ENCODE measurements around the gene DARS2. TPM values are rescaled to one million over a fixed set of nuclear protein-coding genes. Genes with fewer than 3 reads are reported as not detected.
"Not testable (repeated sequence)": the region's sequence is repeated elsewhere in the genome, so short reads cannot be mapped to it uniquely, and the experiment has no call there.

Gene DARS2
- total RNA-seq, 1 experiment from 2014 or later, result 34.6 TPM

DNA sequence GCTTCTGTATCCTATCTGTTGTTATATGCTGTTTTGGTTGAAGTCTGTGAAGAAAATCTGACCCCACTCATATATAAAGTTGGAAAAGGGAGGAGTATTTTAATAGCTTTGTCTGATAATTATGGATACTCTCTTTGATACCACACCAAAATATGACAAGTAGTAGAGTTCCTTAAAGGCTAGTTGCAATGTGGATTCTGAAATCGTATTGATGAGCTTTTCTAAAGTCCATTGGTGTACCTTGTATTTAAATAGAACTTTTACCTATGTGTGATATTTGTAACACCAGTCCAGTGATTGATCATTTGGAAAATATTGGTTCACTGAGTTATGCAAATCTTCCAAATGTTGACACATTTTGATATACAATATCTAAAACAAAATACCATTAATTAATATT, 35.6 kb downstream of the DARS2 start:
- Mint-ChIP-seq H3K4me3 (ENCODE audit: unreplicated experiment) (no peak overlapping the region), H3K36me3 (ENCODE audit: insufficient read depth, unreplicated experiment) (peaks cover 96% of the 10 kb centered on the region), H3K27me3 (ENCODE audit: insufficient read depth, unreplicated experiment) (no peaks in the 10 kb centered on the region), H3K27ac (ENCODE audit: low read depth, unreplicated experiment) (peak overlapping the region; percentile 19), H3K4me1 (ENCODE audit: insufficient read depth, unreplicated experiment) (peaks cover 14% of the 10 kb centered on the region), H3K9me3 (ENCODE audit: unreplicated experiment) (no peaks in the 10 kb centered on the region)
- no peak for DNase-seq (ENCODE audit: unreplicated experiment)
- TF ChIP-seq, protein P1, sequence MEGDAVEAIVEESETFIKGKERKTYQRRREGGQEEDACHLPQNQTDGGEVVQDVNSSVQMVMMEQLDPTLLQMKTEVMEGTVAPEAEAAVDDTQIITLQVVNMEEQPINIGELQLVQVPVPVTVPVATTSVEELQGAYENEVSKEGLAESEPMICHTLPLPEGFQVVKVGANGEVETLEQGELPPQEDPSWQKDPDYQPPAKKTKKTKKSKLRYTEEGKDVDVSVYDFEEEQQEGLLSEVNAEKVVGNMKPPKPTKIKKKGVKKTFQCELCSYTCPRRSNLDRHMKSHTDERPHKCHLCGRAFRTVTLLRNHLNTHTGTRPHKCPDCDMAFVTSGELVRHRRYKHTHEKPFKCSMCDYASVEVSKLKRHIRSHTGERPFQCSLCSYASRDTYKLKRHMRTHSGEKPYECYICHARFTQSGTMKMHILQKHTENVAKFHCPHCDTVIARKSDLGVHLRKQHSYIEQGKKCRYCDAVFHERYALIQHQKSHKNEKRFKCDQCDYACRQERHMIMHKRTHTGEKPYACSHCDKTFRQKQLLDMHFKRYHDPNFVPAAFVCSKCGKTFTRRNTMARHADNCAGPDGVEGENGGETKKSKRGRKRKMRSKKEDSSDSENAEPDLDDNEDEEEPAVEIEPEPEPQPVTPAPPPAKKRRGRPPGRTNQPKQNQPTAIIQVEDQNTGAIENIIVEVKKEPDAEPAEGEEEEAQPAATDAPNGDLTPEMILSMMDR (IDR thresholded peaks at IDR 0.05; ENCODE audit: unreplicated experiment), result no peak
- POLR2A ChIA-PET, result interaction anchor here (0.7 to 7.2 kb wide), 5 partner anchors 9 to 213 kb away, joined by 3 to 39 read pairs (median 4); partner anchors contain the start of genes GAS5 and ZBTB37
- intact Hi-C loops (cut with micrococcal nuclease), result no loop called here
- CTCF ChIA-PET, result interaction anchor here (0.8 to 2.3 kb wide), 4 partner anchors 8 to 358 kb away, joined by 3 to 6 read pairs (median 5); no protein-coding TSS in a partner anchor
- no TSS peak for BruUV-seq (replicated peaks)

DNA sequence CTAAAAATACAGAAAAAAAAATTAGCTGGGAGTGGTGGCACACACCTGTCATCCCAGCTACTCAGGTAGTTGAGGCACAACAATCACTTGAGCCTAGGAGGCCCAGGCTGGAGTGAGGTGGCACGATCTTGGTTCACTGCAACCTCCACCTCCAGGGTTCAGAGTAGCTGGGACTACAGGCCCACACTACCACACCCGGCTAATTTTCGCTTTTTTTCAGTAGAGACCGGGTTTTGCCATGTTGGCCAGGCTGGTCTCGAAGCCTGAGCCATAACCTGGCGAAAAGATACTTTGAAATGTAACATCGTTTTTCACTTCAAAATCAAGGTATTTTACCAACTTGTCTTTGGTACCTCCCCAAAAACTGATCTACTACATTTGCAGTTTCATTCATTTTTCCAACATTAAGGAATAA, 37.3 kb downstream of the DARS2 start:
- TF ChIP-seq, protein P1 (IDR thresholded peaks at IDR 0.05; ENCODE audit: unreplicated experiment), result no peak
- ChIA-PET POLR2A (interaction anchor here (1.5 to 7.2 kb wide), 3 partner anchors 7 to 383 kb away, joined by 5 to 39 read pairs (median 23); partner anchors contain the start of genes GAS5 and ZBTB37), CTCF (interaction anchor here (0.6 to 2.3 kb wide), 4 partner anchors 10 to 356 kb away, joined by 3 to 6 read pairs (median 5); no protein-coding TSS in a partner anchor)
- H3K9me3 Mint-ChIP-seq (ENCODE audit: unreplicated experiment), result no peaks in the 10 kb centered on the region
- H3K27me3 Mint-ChIP-seq (ENCODE audit: insufficient read depth, unreplicated experiment), result no peaks in the 10 kb centered on the region
- intact Hi-C loops (cut with micrococcal nuclease), result no loop called here
- peaks cover 96% of the 10 kb centered on the region for H3K36me3 Mint-ChIP-seq (ENCODE audit: insufficient read depth, unreplicated experiment)
- peak; percentile 40 for DNase-seq (ENCODE audit: unreplicated experiment)
- no peak overlapping the region for H3K4me3 Mint-ChIP-seq (ENCODE audit: unreplicated experiment)
- H3K27ac Mint-ChIP-seq (ENCODE audit: low read depth, unreplicated experiment), result no peak overlapping the region
- peaks cover 31% of the 10 kb centered on the region for H3K4me1 Mint-ChIP-seq (ENCODE audit: insufficient read depth, unreplicated experiment)
- no TSS peak for BruUV-seq (replicated peaks)

DNA sequence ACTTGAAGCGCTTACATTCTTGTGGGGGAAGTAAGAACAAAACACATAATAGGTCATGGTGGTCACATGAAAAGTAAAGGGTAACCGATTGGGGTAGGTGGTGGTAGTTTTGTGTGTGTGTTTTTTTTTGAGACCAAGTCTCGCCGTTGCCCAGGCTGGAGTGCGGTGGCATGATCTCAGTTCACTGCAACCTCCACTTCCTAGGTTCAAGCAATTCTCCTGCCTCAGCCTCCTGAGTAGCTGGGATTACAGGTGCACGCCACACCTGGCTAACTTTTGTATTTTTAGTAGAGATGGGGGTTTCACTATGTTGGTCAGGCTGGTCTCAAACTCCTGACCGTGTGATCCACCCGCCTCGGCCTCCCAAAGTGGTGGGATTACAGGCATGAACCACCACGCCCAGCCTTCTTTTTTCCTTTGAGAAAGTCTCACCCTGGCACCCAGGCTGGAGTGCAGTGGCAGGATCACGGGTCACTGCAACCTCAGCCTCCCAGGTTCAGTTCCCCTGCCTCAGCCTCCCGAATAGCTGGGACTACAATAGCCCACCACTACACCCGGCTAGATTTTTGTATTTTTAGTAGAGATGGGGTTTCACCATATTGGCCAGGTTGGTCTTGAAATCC, 37.8 kb downstream of the DARS2 start:
- Mint-ChIP-seq H3K36me3 (ENCODE audit: insufficient read depth, unreplicated experiment) (peaks cover 96% of the 10 kb centered on the region), H3K4me1 (ENCODE audit: insufficient read depth, unreplicated experiment) (peaks cover 34% of the 10 kb centered on the region)
- intact Hi-C loops (cut with micrococcal nuclease); BruUV-seq (replicated peaks); H3K4me3 Mint-ChIP-seq (ENCODE audit: unreplicated experiment); H3K27me3 Mint-ChIP-seq (ENCODE audit: insufficient read depth, unreplicated experiment); H3K27ac Mint-ChIP-seq (ENCODE audit: low read depth, unreplicated experiment); H3K9me3 Mint-ChIP-seq (ENCODE audit: unreplicated experiment): not testable (repeated sequence)
- peak; percentile 45 for DNase-seq (ENCODE audit: unreplicated experiment)
- ChIA-PET POLR2A (interaction anchor here (0.6 to 7.2 kb wide), 7 partner anchors 11 to 1126 kb away, joined by 3 to 39 read pairs (median 5); partner anchors contain the start of genes CENPL, DARS2 and PRDX6), CTCF (interaction anchor here (0.5 to 3.2 kb wide), 6 partner anchors 11 to 442 kb away, joined by 3 to 9 read pairs (median 4); no protein-coding TSS in a partner anchor)

DNA sequence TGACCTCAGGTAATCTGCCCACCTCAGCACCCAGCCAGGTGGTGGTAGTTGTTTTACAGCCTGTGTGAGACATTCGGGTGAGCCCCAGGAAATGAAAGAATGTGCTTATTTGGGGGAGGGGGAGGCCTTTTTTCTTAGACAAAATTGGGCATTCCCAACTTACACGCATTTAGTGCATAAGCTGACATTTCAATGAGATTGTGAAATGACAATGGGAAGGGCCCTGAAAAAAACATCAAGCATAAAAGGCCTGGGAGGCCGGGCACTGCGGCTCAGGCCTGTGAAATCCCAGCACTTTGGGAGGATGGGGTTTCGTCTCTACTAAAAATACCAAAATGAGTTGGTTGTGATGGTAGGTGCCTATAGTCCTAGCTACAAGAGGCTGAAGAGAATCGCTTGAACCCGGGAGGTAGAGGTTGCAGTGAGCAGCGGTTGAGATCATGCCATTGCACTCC, 38.3 kb downstream of the DARS2 start:
- POLR2A ChIA-PET, result interaction anchor here (0.6 to 7.7 kb wide), 10 partner anchors 8 to 1127 kb away, joined by 3 to 118 read pairs (median 4); partner anchors contain the start of genes CENPL, DARS2 and PRDX6

More for the DNA sequence above, 38.3 kb downstream of the DARS2 start:
- TF ChIP-seq, protein P1 (IDR thresholded peaks at IDR 0.05; ENCODE audit: unreplicated experiment), result no peak
- Mint-ChIP-seq H3K4me3 (ENCODE audit: unreplicated experiment) (peak overlapping the region; percentile 14), H3K9me3 (ENCODE audit: unreplicated experiment) (no peaks in the 10 kb centered on the region), H3K27ac (ENCODE audit: low read depth, unreplicated experiment) (peak overlapping the region; percentile 96), H3K4me1 (ENCODE audit: insufficient read depth, unreplicated experiment) (peaks cover 34% of the 10 kb centered on the region), H3K27me3 (ENCODE audit: insufficient read depth, unreplicated experiment) (no peaks in the 10 kb centered on the region), H3K36me3 (ENCODE audit: insufficient read depth, unreplicated experiment) (peaks cover 96% of the 10 kb centered on the region)
- no TSS peak for BruUV-seq (replicated peaks)
- CTCF ChIA-PET, result interaction anchor here (0.5 to 3.2 kb wide), 6 partner anchors 11 to 443 kb away, joined by 3 to 9 read pairs (median 4); no protein-coding TSS in a partner anchor
- peak; percentile 49 for DNase-seq (ENCODE audit: unreplicated experiment)
- intact Hi-C loops (cut with micrococcal nuclease), result no loop called here
